Transverse colon (tissue), 4 donors: ENCODE data around the gene EPC2.
A peak's percentile ranks its signal among the peaks of the same experiment; 100 is the strongest.

Experiments used
- EP300 ChIP-seq: sonication (generic); formaldehyde crosslinking; IDR thresholded peaks from one replicate; pipeline ENCODE4 v1.6.1; 2017; ENCODE audit warnings: antibody characterized with exemption, low read depth
- POLR2A ChIP-seq: fragments of 450-650 bp; IDR thresholded peaks from one replicate; pipeline ENCODE4 v1.6.1; 2016; ENCODE audit warnings: antibody characterized with exemption, mild to moderate bottlenecking, moderate library complexity
- POLR2AphosphoS5 ChIP-seq, 3 donors: sonication (generic); formaldehyde crosslinking; IDR thresholded peaks; one replicate each; pipeline ENCODE4 v1.6.1; 2016; ENCODE audit warnings: antibody characterized with exemption in 3 of 3
- TF ChIP-seq, protein P1 (sequence below), 5 experiments: fragments of 200-600 bp in 3 of 5; fragments of 450-650 bp in 2 of 5; sonication (generic) in 3 of 5; IDR thresholded peaks; 1 replicate in 2 of 5; 2 replicates in 3 of 5; pipeline ENCODE4 v1.5.1; 2016 to 2017; ENCODE audit warnings: antibody characterized with exemption in 5 of 5, inconsistent platforms in 3 of 5, mild to moderate bottlenecking in 2 of 5, moderate library complexity in 1 of 5

DNA sequence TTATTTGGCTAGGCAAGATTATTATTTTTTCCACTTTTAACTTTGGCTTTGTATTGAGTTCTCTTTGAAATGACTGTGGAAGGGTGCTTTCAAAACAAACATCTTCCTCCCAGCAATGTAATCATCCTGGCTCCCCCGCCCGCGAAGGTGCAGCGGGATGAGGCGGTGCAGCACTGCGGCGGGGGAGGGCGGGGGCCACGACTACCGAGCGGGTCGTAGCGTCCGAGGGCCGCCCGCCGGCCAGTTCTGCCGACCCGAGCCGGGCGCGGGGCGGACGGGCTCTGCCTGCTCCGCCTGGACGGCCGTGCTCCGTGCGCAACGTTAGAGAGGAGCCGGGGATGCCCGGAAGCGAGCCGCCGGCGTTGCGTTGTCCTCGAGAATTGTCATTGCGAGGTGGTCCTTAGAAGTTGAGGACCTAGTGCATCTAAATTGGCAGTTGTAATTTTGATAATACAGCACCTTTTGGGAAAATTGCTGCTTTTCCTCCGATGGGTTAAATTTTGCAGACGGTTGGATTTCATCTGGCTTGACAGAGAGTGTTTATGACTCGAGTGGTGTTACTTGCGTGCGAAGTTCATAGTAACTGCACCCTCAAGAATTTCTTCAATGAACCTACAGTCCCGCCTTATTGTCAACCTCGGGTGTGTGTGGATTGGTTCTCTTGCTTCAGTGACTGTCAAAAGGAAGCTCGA lies 1.1 kb downstream of the EPC2 start:
- TF ChIP-seq, protein P1, sequence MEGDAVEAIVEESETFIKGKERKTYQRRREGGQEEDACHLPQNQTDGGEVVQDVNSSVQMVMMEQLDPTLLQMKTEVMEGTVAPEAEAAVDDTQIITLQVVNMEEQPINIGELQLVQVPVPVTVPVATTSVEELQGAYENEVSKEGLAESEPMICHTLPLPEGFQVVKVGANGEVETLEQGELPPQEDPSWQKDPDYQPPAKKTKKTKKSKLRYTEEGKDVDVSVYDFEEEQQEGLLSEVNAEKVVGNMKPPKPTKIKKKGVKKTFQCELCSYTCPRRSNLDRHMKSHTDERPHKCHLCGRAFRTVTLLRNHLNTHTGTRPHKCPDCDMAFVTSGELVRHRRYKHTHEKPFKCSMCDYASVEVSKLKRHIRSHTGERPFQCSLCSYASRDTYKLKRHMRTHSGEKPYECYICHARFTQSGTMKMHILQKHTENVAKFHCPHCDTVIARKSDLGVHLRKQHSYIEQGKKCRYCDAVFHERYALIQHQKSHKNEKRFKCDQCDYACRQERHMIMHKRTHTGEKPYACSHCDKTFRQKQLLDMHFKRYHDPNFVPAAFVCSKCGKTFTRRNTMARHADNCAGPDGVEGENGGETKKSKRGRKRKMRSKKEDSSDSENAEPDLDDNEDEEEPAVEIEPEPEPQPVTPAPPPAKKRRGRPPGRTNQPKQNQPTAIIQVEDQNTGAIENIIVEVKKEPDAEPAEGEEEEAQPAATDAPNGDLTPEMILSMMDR (IDR thresholded peaks at IDR 0.05): peak in 1 of 5 experiments; percentile 7
- TF ChIP-seq POLR2AphosphoS5 (IDR thresholded peaks at IDR 0.05): peak; percentile 17 to 75 (median 58)
- TF ChIP-seq POLR2A: peak; percentile 54
- TF ChIP-seq EP300: no peak
